H9 (cell line): Measurements from ENCODE around the gene ECHDC3. TPM values are rescaled to one million over a fixed set of nuclear protein-coding genes. Genes with fewer than 3 reads are reported as not detected.

ENCODE experiments used
- DNase-seq: peaks from one replicate; pipeline ENCODE4 v3.0.0-alpha.2; 2017
- H2AFZ ChIP-seq: one replicate; pipeline ENCODE4 v1.6.1; 2013; ENCODE audit warnings: mild to moderate bottlenecking, low read length, control low read depth, moderate library complexity
- H2AK5ac ChIP-seq: 2 replicates; pipeline ENCODE4 v1.6.1; 2013; ENCODE audit warnings: low read length, control low read depth, mixed read lengths; ENCODE audit not compliant: insufficient read length
- H2BK120ac ChIP-seq: one replicate; pipeline ENCODE4 v1.6.1; 2013; ENCODE audit warnings: low read depth, mild to moderate bottlenecking, low read length, control low read depth, inconsistent platforms; ENCODE audit not compliant: poor library complexity, severe bottlenecking
- H2BK12ac ChIP-seq: 2 replicates; pipeline ENCODE4 v1.6.1; 2013; ENCODE audit warnings: low read length, control low read depth, mixed read lengths, low read depth; ENCODE audit not compliant: insufficient read length
- H2BK15ac ChIP-seq: 2 replicates; pipeline ENCODE4 v1.6.1; 2013; ENCODE audit warnings: low read depth, low read length, control low read depth
- H2BK20ac ChIP-seq: one replicate; pipeline ENCODE4 v1.6.1; 2013; ENCODE audit warnings: low read depth, mild to moderate bottlenecking, low read length, control low read depth, inconsistent platforms; ENCODE audit not compliant: poor library complexity, severe bottlenecking
- H2BK5ac ChIP-seq: 2 replicates; pipeline ENCODE4 v1.6.1; 2013; ENCODE audit warnings: low read length, control low read depth, mixed read lengths; ENCODE audit not compliant: insufficient read length
- H3K14ac ChIP-seq: 2 replicates; pipeline ENCODE4 v1.6.1; 2013; ENCODE audit warnings: low read length, control low read depth; ENCODE audit not compliant: insufficient read depth
- H3K18ac ChIP-seq: 2 replicates; pipeline ENCODE4 v1.6.1; 2013; ENCODE audit warnings: low read depth, mild to moderate bottlenecking, mixed read lengths, low read length, control low read depth; ENCODE audit not compliant: insufficient read length
- H3K23ac ChIP-seq: 2 replicates; pipeline ENCODE4 v1.6.1; 2013; ENCODE audit warnings: low read length, control low read depth, mixed read lengths, low read depth; ENCODE audit not compliant: insufficient read length
- H3K23me2 ChIP-seq: 2 replicates; pipeline ENCODE4 v1.6.1; 2013; ENCODE audit warnings: low read depth, mild to moderate bottlenecking, mixed read lengths, low read length, control low read depth; ENCODE audit not compliant: insufficient read length, poor library complexity, severe bottlenecking
- H3K27ac ChIP-seq: 2 replicates; pipeline ENCODE4 v1.5.1; 2013; ENCODE audit warnings: low read length, control low read depth, mixed read lengths, low read depth; ENCODE audit not compliant: insufficient read length
- H3K27me3 ChIP-seq: 2 replicates; pipeline ENCODE4 v1.6.1; 2013; ENCODE audit warnings: low read length, control low read depth, inconsistent platforms; ENCODE audit not compliant: insufficient read depth
- H3K4ac ChIP-seq: 2 replicates; pipeline ENCODE4 v1.6.1; 2013; ENCODE audit warnings: low read depth, mild to moderate bottlenecking, control low read depth, inconsistent platforms, low read length, moderate library complexity
- H3K4me1 ChIP-seq: 2 replicates; pipeline ENCODE4 v1.6.1; 2013; ENCODE audit warnings: low read length, control low read depth, inconsistent platforms; ENCODE audit not compliant: insufficient read depth
- H3K4me2 ChIP-seq: 2 replicates; pipeline ENCODE4 v1.6.1; 2013; ENCODE audit warnings: low read length, control low read depth, mixed read lengths; ENCODE audit not compliant: insufficient read length, insufficient read depth
- H3K56ac ChIP-seq: 2 replicates; pipeline ENCODE4 v1.6.1; 2013; ENCODE audit warnings: low read depth, mild to moderate bottlenecking, mixed read lengths, low read length, control low read depth; ENCODE audit not compliant: insufficient read length
- H3K79me1 ChIP-seq: 2 replicates; pipeline ENCODE4 v1.6.1; 2013; ENCODE audit warnings: low read depth, mild to moderate bottlenecking, moderate library complexity, low read length, control low read depth, inconsistent platforms; ENCODE audit not compliant: insufficient read depth, poor library complexity, severe bottlenecking
- H3K79me2 ChIP-seq: 2 replicates; pipeline ENCODE4 v1.6.1; 2013; ENCODE audit warnings: low read length, control low read depth, inconsistent platforms; ENCODE audit not compliant: insufficient read depth
- H3K9ac ChIP-seq: 2 replicates; pipeline ENCODE4 v1.6.1; 2013; ENCODE audit warnings: low read length, control low read depth, mixed read lengths; ENCODE audit not compliant: insufficient read length; ENCODE audit errors: extremely low read depth
- H3K9me3 ChIP-seq: one replicate; pipeline ENCODE4 v1.6.1; 2013; ENCODE audit warnings: low read depth, low read length, inconsistent platforms; ENCODE audit not compliant: control insufficient read depth
- H3T11ph ChIP-seq: one replicate; pipeline ENCODE4 v1.6.1; 2013; ENCODE audit warnings: mild to moderate bottlenecking, low read length, control low read depth, inconsistent platforms
- H4K20me1 ChIP-seq: one replicate; pipeline ENCODE4 v1.6.1; 2013; ENCODE audit not compliant: control insufficient read depth, insufficient read length, insufficient read depth
- H4K5ac ChIP-seq: 2 replicates; pipeline ENCODE4 v1.6.1; 2013; ENCODE audit warnings: low read depth, mild to moderate bottlenecking, mixed read lengths, low read length, control low read depth; ENCODE audit not compliant: insufficient read length
- H4K8ac ChIP-seq: replicated peaks from 2 replicates; pipeline ENCODE4 v1.6.1; 2013; ENCODE audit warnings: low read length, control low read depth, mixed read lengths, low read depth; ENCODE audit not compliant: insufficient read length
- H4K91ac ChIP-seq: 2 replicates; pipeline ENCODE4 v1.6.1; 2013; ENCODE audit warnings: low read depth, mild to moderate bottlenecking, moderate library complexity, mixed read lengths, low read length, control low read depth; ENCODE audit not compliant: insufficient read length
- H3K27ac Mint-ChIP-seq, 3 experiments: 2 replicates in 2 of 3; 3 replicates in 1 of 3; pipeline ENCODE4 v1.8.0; 2020 to 2021; ENCODE audit warnings: mixed read lengths in 3 of 3, mild to moderate bottlenecking in 1 of 3, moderate library complexity in 1 of 3
- H3K27me3 Mint-ChIP-seq: 2 replicates; pipeline ENCODE4 v1.8.0; 2021; ENCODE audit warnings: low read depth, mild to moderate bottlenecking, moderate library complexity, mixed read lengths
- H3K36me3 Mint-ChIP-seq, 3 experiments: 2 replicates in 2 of 3; 3 replicates in 1 of 3; pipeline ENCODE4 v1.8.0; 2020 to 2021; ENCODE audit warnings: low read depth in 3 of 3, mixed read lengths in 3 of 3; ENCODE audit not compliant: insufficient read depth in 1 of 3
- H3K4me1 Mint-ChIP-seq, 2 experiments: 2 replicates each; pipeline ENCODE4 v1.8.0; 2020; ENCODE audit warnings: mixed read lengths in 2 of 2
- H3K4me3 Mint-ChIP-seq, 2 experiments: 2 replicates in 1 of 2; 3 replicates in 1 of 2; pipeline ENCODE4 v1.8.0; 2020 to 2021; ENCODE audit warnings: mild to moderate bottlenecking in 2 of 2, mixed read lengths in 2 of 2, moderate library complexity in 1 of 2
- H3K9me3 Mint-ChIP-seq, 2 experiments: 2 replicates in 1 of 2; 3 replicates in 1 of 2; pipeline ENCODE4 v1.8.0; 2020; ENCODE audit warnings: mild to moderate bottlenecking in 2 of 2, mixed read lengths in 2 of 2, moderate library complexity in 1 of 2
- CTCF ChIP-seq: fragments of 200-600 bp; sonication (generic); conservative IDR thresholded peaks from 3 replicates; pipeline ENCODE4 v1.8.0; 2021; ENCODE audit warnings: antibody characterized with exemption, mild to moderate bottlenecking
- WGBS: extraction: QIAGEN DNeasy Blood & Tissue Kit; methylation state at CpG from one replicate; pipeline ENCODE4 v1.1.7; 2013; ENCODE audit warnings: missing lambda C conversion rate, low lambda C conversion rate, mixed read lengths; ENCODE audit not compliant: insufficient read length; ENCODE audit errors: extremely low coverage; 5-methylcytosine and 5-hydroxymethylcytosine counted together
- total RNA-seq: library from RNA; stranded (reverse); gene quantifications from 2 replicates; pipeline ENCODE4 v1.2.1, GENCODE V29; 2021

The ECHDC3 gene
- total RNA-seq, 1 experiment from 2014 or later = 9.3 TPM

GRCh38 chr10:11713963-11714362, 28.2 kb upstream of the ECHDC3 start:
- H4K20me1 ChIP-seq = no peaks in the 10 kb centered on the region
- H3K27ac Mint-ChIP-seq = no peak overlapping the region
- peaks cover 0 to 3% (median 0%) of the 10 kb centered on the region in 3 experiments; a peak in 1 of 7 replicates for H3K36me3 Mint-ChIP-seq
- no peak overlapping the region for H3K9ac ChIP-seq
- H3K27ac ChIP-seq = no peak overlapping the region
- no peak overlapping the region for H2BK12ac ChIP-seq
- no peak overlapping the region for H2AK5ac ChIP-seq
- DNase-seq = no peak
- H2BK15ac ChIP-seq = no peak overlapping the region
- H2BK20ac ChIP-seq = no peak overlapping the region
- H3K4ac ChIP-seq = no peak overlapping the region
- no peaks in the 10 kb centered on the region for H3K79me1 ChIP-seq
- peaks cover 3 to 7% of the 10 kb centered on the region in 2 experiments; a peak in 1 of 4 replicates for H3K4me1 Mint-ChIP-seq
- H4K5ac ChIP-seq = no peak overlapping the region
- H3K27me3 Mint-ChIP-seq = no peaks in the 10 kb centered on the region; the same call in none of the 2 replicates
- no peak overlapping the region for H4K91ac ChIP-seq
- peaks cover 3 to 6% of the 10 kb centered on the region in 2 experiments for H3K9me3 Mint-ChIP-seq
- no peak overlapping the region for H3K56ac ChIP-seq
- no peaks in the 10 kb centered on the region for H3K79me2 ChIP-seq
- no peak overlapping the region for H4K8ac ChIP-seq
- H3K23me2 ChIP-seq = no peaks in the 10 kb centered on the region
- H2BK5ac ChIP-seq = no peak overlapping the region
- no peak overlapping the region for H3K4me2 ChIP-seq
- no peaks in the 10 kb centered on the region for H3K27me3 ChIP-seq
- no peak overlapping the region for H2AFZ ChIP-seq
- no peak overlapping the region for H3T11ph ChIP-seq
- WGBS = no CpG with 5 or more reads among the region's 10 CpGs
- no peak overlapping the region for H2BK120ac ChIP-seq
- H3K9me3 ChIP-seq = no peaks in the 10 kb centered on the region
- no peaks in the 10 kb centered on the region for H3K4me1 ChIP-seq
- no peak overlapping the region for H3K14ac ChIP-seq
- H3K23ac ChIP-seq = no peak overlapping the region
- TF ChIP-seq CTCF = no peak
- H3K18ac ChIP-seq = no peak overlapping the region
- no peak overlapping the region for H3K4me3 Mint-ChIP-seq
